Mucosa of descending colon (tissue), 3 donors: ENCODE measurements around the gene IGSF1. TPM values are rescaled to one million over a fixed set of nuclear protein-coding genes. Genes with fewer than 3 reads are reported as not detected.

ENCODE experiments used
- ATAC-seq: fragments of 200-7000 bp; cut with Tn5 transposase; one replicate; pipeline ENCODE4 v1.9.1; 2020; ENCODE audit warnings: mild to moderate bottlenecking, moderate library complexity
- DNase-seq, 3 donors: peaks; one replicate each; pipeline ENCODE4 v3.0.0-alpha.2; 2020
- H3K36me3 ChIP-seq: fragments of 200-600 bp; one replicate; pipeline ENCODE4 v1.8.0; 2021; ENCODE audit warnings: low read depth, mild to moderate bottlenecking
- H3K4me1 ChIP-seq: fragments of 200-600 bp; one replicate; pipeline ENCODE4 v1.8.0; 2021; ENCODE audit warnings: low read depth, mild to moderate bottlenecking
- H3K4me3 ChIP-seq: fragments of 200-600 bp; one replicate; pipeline ENCODE4 v1.8.0; 2021; ENCODE audit warnings: mild to moderate bottlenecking
- H3K9me3 ChIP-seq: fragments of 200-600 bp; one replicate; pipeline ENCODE4 v1.8.0; 2021; ENCODE audit warnings: mild to moderate bottlenecking
- intact Hi-C, 2 donors: fragments of 100-400 bp; cut with DNase I in 1 of 2; cut with micrococcal nuclease in 1 of 2; formaldehyde crosslinking; loops; one replicate each; pipeline versions ENCODE4 v1.11.0 to v1.11.1; 2022; cut with DNase I, micrococcal nuclease
- total RNA-seq, 3 donors: library from RNA; stranded (reverse); fragmentation: NEBNext Ultra II Directional in 2 of 3; extraction: Animal tissue kit (Norgen Biotek cat#: 25700) in 2 of 3; gene quantifications; one replicate each; pipeline versions ENCODE4 v1.2.1 to v1.2.4, GENCODE V29; 2021 to 2023
- TF ChIP-seq, protein P1 (sequence below): fragments of 200-600 bp; IDR thresholded peaks from one replicate; pipeline ENCODE4 v1.8.0; 2022; ENCODE audit warnings: antibody characterized with exemption, mild to moderate bottlenecking
- donor health status: DM: no; HTN: no; CAD: no; lungs with moderate emphysema.
- donor health status: DM: no; HTN: no; CAD: no.
- donor health status: DM: no; HTN: yes; CAD: no.

Gene IGSF1
- total RNA-seq, 3 donors from 2014 or later = 0.12 to 0.66 TPM; not detected in 1

DNA sequence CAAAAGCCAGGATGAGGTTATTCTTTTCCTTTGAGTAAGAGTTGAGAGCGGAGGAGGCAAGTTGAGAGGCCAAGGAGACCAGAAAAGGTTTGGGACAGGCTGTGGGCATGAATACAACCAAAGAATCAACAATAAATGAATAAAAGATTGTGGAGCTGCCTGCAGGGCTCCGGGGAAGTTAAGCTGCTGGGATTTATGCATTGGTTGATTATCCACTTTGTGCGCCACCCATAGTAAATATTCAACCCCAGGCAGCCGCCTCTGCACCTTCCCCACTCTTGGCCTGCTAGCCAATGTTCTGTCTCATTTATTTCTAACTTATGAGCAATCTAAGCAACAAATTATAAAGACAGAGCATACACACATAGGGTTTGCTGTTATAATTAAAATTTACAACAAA, 28.2 kb upstream of the IGSF1 start:
- intact Hi-C loops = no loop called here
- Histone ChIP-seq H3K4me3 (no peak overlapping the region), H3K4me1 (no peaks in the 10 kb centered on the region), H3K36me3 (no peaks in the 10 kb centered on the region), H3K9me3 (no peaks in the 10 kb centered on the region)
- TF ChIP-seq, protein P1, sequence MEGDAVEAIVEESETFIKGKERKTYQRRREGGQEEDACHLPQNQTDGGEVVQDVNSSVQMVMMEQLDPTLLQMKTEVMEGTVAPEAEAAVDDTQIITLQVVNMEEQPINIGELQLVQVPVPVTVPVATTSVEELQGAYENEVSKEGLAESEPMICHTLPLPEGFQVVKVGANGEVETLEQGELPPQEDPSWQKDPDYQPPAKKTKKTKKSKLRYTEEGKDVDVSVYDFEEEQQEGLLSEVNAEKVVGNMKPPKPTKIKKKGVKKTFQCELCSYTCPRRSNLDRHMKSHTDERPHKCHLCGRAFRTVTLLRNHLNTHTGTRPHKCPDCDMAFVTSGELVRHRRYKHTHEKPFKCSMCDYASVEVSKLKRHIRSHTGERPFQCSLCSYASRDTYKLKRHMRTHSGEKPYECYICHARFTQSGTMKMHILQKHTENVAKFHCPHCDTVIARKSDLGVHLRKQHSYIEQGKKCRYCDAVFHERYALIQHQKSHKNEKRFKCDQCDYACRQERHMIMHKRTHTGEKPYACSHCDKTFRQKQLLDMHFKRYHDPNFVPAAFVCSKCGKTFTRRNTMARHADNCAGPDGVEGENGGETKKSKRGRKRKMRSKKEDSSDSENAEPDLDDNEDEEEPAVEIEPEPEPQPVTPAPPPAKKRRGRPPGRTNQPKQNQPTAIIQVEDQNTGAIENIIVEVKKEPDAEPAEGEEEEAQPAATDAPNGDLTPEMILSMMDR = no peak
- ATAC-seq = no peak
- no peak for DNase-seq

DNA sequence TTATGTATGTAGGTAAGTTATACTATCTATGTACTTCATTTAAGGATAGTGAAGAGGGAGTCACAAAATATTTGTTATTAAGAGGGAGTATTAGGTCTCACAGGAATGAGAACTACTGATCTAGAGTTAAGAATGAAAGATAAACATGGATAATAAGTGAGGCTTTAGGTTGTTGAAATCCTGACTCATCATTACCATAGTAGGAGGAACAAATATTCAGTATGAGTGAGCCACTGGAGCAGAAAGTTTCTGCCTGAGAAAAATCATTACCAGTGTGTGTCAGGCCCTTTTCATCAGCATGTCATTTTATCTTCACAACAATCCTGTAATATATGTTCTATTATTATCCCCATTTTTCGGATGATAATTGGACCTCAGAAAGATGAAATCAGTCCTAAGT, 27.2 kb upstream of the IGSF1 start:
- Histone ChIP-seq H3K36me3 (no peaks in the 10 kb centered on the region), H3K9me3 (no peaks in the 10 kb centered on the region), H3K4me1 (no peaks in the 10 kb centered on the region), H3K4me3 (no peak overlapping the region)
- ATAC-seq = no peak
- intact Hi-C loops = no loop called here
- TF ChIP-seq, protein P1 = no peak
- DNase-seq = no peak

DNA sequence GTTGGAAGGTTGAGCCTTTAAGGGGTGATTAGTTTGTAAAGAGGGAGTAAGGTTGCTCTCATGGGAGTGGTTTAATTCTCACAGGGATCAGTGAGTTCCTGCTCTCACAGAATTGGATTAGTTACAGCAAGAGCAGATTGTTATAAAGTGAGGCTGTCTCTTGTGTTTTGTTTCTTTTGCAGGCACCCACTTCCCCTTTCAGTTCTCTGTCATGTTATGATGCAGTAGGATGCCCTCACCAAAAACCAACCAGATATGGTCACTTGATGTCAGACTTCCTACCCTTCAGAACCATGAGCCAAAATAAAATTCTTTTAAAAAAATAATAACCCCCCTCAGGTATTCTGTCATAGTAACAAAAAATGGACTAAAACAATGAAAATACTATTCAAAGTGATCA, 19.9 kb upstream of the IGSF1 start:
- H3K4me3 ChIP-seq = no peak overlapping the region
- no peaks in the 10 kb centered on the region for H3K9me3 ChIP-seq
- no peaks in the 10 kb centered on the region for H3K4me1 ChIP-seq
- ATAC-seq (no peak), DNase-seq (no peak)
- intact Hi-C loops = no loop called here
- TF ChIP-seq, protein P1 = no peak
- H3K36me3 ChIP-seq = no peaks in the 10 kb centered on the region

DNA sequence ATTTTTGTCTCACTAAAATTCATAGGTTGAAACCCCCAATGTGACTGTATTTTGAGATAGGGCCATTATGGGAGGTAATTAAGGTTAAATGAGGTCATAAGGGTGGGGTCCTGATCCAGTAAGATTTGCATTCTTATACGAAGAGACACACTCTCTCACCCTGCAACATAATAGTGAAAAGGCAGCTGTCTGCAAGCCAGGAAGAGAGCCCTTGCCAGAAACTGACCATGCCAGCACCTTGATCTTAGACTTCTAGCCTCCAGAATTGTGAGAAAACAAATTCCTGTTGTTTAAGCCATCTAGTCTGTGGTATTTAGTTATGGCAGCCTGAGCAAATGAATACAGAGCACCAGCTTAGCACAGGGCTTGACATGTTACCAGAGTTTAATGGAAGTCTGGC, 17.5 kb upstream of the IGSF1 start:
- Histone ChIP-seq H3K9me3 (no peaks in the 10 kb centered on the region), H3K4me3 (no peak overlapping the region), H3K36me3 (no peaks in the 10 kb centered on the region), H3K4me1 (no peaks in the 10 kb centered on the region)
- TF ChIP-seq, protein P1 = no peak
- DNase-seq (no peak), ATAC-seq (no peak)
- intact Hi-C loops = no loop called here

DNA sequence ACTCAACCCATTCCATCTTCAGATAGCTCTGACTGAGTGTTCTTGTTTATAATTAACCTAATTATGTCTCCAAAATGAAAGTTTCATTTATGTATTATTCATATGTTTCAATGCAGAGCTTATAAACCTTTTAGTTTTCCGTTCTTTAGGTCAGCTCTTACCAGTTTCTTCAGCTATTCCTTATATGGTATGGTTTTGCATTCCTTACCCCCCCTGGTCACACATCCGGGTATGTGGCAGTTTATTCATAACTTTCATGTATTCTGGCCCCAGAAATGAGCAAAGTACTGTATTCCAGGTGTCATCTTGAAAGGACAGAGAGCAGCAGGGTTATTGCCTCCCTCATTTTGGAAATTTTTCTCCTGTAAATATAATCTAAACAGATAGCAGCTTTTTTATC, 16.8 kb upstream of the IGSF1 start:
- Histone ChIP-seq H3K4me3 (no peak overlapping the region), H3K36me3 (no peaks in the 10 kb centered on the region), H3K4me1 (no peaks in the 10 kb centered on the region), H3K9me3 (no peaks in the 10 kb centered on the region)
- ATAC-seq = no peak
- DNase-seq = no peak
- intact Hi-C loops = no loop called here
- TF ChIP-seq, protein P1 = no peak

DNA sequence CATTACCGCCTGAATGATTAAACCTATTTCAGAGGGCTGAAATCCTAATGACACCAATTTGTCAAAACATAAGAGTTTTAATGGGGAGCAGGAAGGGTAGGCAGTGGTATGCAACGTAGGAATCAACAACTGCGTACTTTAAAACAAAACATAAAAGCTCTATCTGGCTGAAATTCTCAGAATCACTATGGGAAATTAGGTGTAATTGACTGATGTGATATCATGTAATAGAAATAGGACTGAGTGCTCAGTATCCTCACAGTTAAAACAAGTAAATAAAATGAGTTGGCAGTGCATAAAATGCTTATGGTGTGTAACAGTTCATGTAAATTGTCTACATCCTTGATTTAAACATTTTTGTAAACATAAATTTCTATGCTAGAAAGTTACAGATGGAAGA, 13.6 kb upstream of the IGSF1 start:
- Histone ChIP-seq H3K4me1 (no peaks in the 10 kb centered on the region), H3K9me3 (no peaks in the 10 kb centered on the region), H3K36me3 (no peaks in the 10 kb centered on the region), H3K4me3 (no peak overlapping the region)
- TF ChIP-seq, protein P1 = no peak
- no peak for ATAC-seq
- DNase-seq = no peak
- intact Hi-C loops = no loop called here
